NB4 (cell line): ENCODE data around the gene ZER1.

Experiments used
- POLR2A ChIP-seq: IDR thresholded peaks from 2 replicates; pipeline ENCODE4 v1.6.1; 2011; ENCODE audit warnings: mild to moderate bottlenecking; ENCODE audit not compliant: insufficient read length; ENCODE audit errors: extremely low read depth
- TF ChIP-seq, protein P1 (sequence below): IDR thresholded peaks from one replicate; pipeline ENCODE4 v1.5.1; 2012; ENCODE audit warnings: low read depth, low read length

- TF ChIP-seq, protein P1, sequence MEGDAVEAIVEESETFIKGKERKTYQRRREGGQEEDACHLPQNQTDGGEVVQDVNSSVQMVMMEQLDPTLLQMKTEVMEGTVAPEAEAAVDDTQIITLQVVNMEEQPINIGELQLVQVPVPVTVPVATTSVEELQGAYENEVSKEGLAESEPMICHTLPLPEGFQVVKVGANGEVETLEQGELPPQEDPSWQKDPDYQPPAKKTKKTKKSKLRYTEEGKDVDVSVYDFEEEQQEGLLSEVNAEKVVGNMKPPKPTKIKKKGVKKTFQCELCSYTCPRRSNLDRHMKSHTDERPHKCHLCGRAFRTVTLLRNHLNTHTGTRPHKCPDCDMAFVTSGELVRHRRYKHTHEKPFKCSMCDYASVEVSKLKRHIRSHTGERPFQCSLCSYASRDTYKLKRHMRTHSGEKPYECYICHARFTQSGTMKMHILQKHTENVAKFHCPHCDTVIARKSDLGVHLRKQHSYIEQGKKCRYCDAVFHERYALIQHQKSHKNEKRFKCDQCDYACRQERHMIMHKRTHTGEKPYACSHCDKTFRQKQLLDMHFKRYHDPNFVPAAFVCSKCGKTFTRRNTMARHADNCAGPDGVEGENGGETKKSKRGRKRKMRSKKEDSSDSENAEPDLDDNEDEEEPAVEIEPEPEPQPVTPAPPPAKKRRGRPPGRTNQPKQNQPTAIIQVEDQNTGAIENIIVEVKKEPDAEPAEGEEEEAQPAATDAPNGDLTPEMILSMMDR: no peak
- no peak for TF ChIP-seq POLR2A
Measured at GRCh38 chr9:128762671-128763449, 8.9 kb downstream of the ZER1 start.
